Erythroblast (primary cell): Measurements from ENCODE around the gene DENND1B.

Experiments used
- GATA1 ChIP-seq: IDR thresholded peaks from 2 replicates; pipeline ENCODE4 v1.6.1; 2011; ENCODE audit warnings: low read depth, mild to moderate bottlenecking, control low read depth, low read length, moderate library complexity
- POLR2A ChIP-seq: IDR thresholded peaks from 2 replicates; pipeline ENCODE4 v1.6.1; 2011; ENCODE audit warnings: mild to moderate bottlenecking, low read length

GRCh38 chr1:197813741-197814140 is 38.5 kb upstream of the DENND1B start:
- TF ChIP-seq POLR2A (no peak), GATA1 (no peak)
